ENCODE results near the gene PYGM. TPM values are rescaled to one million over a fixed set of nuclear protein-coding genes. Genes with fewer than 3 reads are reported as not detected.

Gene PYGM
- total RNA-seq, 1 experiment from 2014 or later: 6.6 TPM

- TF ChIP-seq USF1 (CRISPR knock-in tag; IDR thresholded peaks at IDR 0.05): 0 out of 2 replicates have a peak, but pooled peaks have one; percentile 11
- TF ChIP-seq ETV6 (CRISPR knock-in tag; IDR thresholded peaks at IDR 0.05): 0 out of 2 replicates have a peak, but pooled peaks have one; percentile 53
- TF ChIP-seq ZNF121 (CRISPR knock-in tag; IDR thresholded peaks at IDR 0.05): peak; percentile 79
- 0 out of 2 replicates have a peak, but pooled peaks have one; percentile 40 for TF ChIP-seq FOXP4 (CRISPR knock-in tag; IDR thresholded peaks at IDR 0.05)
- 0 out of 2 replicates have a peak, but pooled peaks have one; percentile 5 for TF ChIP-seq ZNF416 (CRISPR knock-in tag; IDR thresholded peaks at IDR 0.05)
- no peak for TF ChIP-seq ZNF423 (CRISPR knock-in tag; IDR thresholded peaks at IDR 0.05)
- TF ChIP-seq CREM (CRISPR knock-in tag; IDR thresholded peaks at IDR 0.05): peak; percentile 48; the same call in 1 of the 2 replicates
These were observed at the start of gene PYGM (continued) for GRCh38 chr11:64759722-64760719.

- ChIA-PET CTCF (interaction anchor here (0.8 to 3.7 kb wide), 3 partner anchors 18 to 83 kb away, joined by 3 to 33 read pairs (median 5); no protein-coding TSS in a partner anchor), POLR2A (no interaction called here)
- DNase-seq (ENCODE audit: low spot score): no peak
- H3K9me3 Mint-ChIP-seq: no peaks in the 10 kb centered on the region
- no peak overlapping the region for H3K27ac Mint-ChIP-seq
- TF ChIP-seq ZNF396 (CRISPR knock-in tag; IDR thresholded peaks at IDR 0.05; ENCODE audit: borderline replicate concordance): no peak
- no peak for TF ChIP-seq TP53 (CRISPR knock-in tag; IDR thresholded peaks at IDR 0.05)
- TF ChIP-seq OVOL2 (CRISPR knock-in tag; IDR thresholded peaks at IDR 0.05; ENCODE audit: borderline replicate concordance): no peak
- TF ChIP-seq ZNF416 (CRISPR knock-in tag; IDR thresholded peaks at IDR 0.05): no peak
- no peak for TF ChIP-seq MXD4 (CRISPR knock-in tag; IDR thresholded peaks at IDR 0.05; ENCODE audit: borderline replicate concordance)
- TF ChIP-seq TEAD1 (CRISPR knock-in tag; IDR thresholded peaks at IDR 0.05): no peak
- no peak for TF ChIP-seq AFF4 (CRISPR knock-in tag; IDR thresholded peaks at IDR 0.05; ENCODE audit: borderline replicate concordance)
- peaks cover 15% of the 10 kb centered on the region; the same call in 1 of the 2 replicates for H3K36me3 Mint-ChIP-seq
- H3K27me3 Mint-ChIP-seq (ENCODE audit: low read depth): no peaks in the 10 kb centered on the region
- peaks cover 16% of the 10 kb centered on the region for H3K4me1 Mint-ChIP-seq
- no peak overlapping the region for H3K4me3 Mint-ChIP-seq
- ATAC-seq: no peak
These were observed 45.7 kb upstream of the PYGM start for GRCh38 chr11:64805481-64805880.
